Midbrain (tissue), 1 donor: ENCODE results near the gene FAM228B.
"Not testable (repeated sequence)": the region's sequence is repeated elsewhere in the genome, so short reads cannot be mapped to it uniquely, and the experiment has no call there.

ENCODE experiments used
- DNase-seq: peaks from one replicate; lab custom pipeline; 2025; lab: John Stamatoyannopoulos, UW

Gene FAM228B

DNA sequence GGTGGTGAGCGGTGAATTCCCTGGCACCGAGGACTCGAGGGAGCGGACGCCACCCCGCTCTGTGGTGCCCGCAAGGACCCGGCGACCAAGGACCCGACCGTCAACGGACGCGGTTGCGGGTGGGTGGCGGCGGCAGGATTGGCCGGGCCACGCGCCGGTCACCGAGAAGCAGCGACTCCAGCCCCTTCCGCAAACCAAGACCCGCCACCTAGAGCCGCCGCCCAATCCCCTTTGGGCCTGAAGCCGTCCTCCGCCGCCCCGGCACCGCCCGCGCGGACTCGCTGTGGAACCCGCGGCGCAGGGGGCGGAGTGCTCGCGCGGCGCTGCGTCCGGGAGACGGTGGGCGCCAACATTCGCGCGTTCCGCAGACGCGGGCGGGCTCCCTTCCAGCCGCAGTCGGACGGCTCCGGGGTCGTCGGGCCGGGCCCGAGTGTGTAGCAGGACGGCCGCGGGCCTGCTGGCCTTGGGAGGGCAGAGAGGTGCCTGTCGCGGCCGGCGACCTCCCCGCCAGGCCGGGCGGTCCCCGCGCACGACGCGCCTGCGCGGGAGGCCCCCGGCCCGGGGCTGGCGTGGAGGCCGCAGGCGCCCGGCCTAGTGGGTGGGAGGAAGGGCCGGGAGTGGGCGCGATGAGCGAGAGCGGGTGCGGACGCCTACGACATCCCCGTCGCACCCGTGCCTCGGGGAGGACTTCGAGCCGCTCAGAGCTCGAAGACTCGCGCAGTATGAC, at the start of gene FAM228B, which contains the start of gene PFN4:
FAM228B (plus strand) TSS at position 275 of the 727 bp plus-strand sequence. CDS start 893 bp downstream, outside the sequence.
PFN4 (minus strand) TSS at position 140 of the 727 bp plus-strand sequence. CDS start 799 bp downstream, outside the sequence.
- peak; percentile 86 for DNase-seq

DNA sequence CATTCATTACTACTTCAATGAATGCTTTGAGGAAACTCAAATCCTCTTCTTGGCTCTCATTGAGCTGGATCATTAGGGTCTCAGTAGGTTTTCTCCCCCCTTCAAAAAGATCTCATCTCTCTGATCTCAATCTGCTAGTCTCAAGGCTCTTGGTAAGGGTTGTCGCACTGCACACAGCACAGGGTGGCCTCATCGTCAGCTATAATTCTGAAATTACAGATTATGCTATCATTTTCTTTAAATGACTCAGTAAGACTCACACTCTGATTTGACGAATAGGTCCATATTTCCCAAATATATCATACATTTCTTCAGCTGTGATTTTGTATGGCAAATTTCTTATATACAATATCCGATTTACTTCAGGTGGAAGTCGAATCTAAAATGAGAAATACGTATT, 49.5 kb upstream of the FAM228B start:
- DNase-seq, result no peak

DNA sequence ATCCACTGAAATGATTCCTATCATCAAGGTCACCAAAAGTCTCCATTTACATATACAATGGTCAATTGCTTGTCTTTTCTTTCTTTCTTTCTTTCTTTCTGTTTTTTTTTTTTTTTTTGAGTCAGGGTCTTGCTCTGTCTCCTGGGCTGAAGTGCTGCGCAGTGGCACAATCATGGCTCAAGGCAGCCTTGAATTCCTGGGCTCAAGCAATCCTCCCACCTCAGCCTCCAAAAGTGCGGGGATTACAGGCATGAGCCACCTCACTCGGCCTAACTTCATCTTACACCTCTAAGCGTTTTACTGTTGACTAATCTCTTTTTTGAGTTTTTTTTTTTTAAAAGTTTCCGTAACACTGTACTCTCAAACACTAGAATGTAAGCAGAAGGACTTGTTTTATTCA, 48.0 kb upstream of the FAM228B start:
- DNase-seq, result no peak

DNA sequence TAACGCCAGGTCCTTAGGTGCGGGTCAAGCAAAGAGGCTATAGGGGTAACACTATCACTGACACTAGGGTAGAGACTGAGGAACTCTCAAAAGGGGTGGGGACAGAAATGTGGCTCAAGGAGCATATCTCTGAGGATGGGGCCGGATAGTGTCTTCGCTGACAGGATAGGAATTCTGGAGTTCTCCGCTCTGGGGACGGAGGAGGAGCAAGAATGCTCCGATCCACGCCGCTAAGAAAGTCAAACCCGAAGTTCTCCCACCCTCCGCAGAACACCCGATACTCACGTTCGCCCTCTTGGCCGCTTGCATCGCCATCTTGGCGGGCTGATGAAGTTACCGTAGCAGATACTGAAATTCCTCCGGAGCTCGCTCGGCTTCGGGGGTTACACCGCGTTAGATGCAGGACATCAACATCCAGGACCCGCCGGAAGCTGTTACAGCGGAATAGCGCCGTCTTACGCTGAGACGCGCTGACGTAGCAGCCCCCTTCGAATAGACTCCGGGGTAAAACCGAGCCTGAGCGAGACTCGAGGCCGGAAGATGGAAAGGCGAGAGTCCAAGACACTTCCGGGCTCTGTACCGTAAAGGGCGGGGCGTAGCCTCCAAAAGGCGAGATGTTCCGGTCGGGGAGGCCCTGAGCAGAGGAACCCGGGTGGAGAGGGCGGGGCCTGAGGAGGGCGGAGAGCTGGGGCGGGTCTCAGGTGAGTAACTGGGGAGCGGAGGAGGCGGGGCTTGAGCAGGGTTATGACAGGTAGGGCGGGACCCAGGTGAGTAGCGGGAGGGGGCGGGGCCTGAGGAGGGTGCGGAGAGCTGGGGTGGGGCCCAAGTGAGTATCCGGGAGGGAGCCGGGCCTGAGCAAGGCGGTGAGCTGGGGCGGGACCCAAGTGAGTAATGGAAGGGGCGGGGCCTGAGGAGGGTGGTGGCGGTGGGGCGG, 47.1 kb upstream of the FAM228B start, which contains the start of gene SF3B6:
SF3B6 (minus strand) TSS at position 412 of the 934 bp plus-strand sequence; CDS start at position 315, 97 bp downstream.
- peak; percentile 97 for DNase-seq

DNA sequence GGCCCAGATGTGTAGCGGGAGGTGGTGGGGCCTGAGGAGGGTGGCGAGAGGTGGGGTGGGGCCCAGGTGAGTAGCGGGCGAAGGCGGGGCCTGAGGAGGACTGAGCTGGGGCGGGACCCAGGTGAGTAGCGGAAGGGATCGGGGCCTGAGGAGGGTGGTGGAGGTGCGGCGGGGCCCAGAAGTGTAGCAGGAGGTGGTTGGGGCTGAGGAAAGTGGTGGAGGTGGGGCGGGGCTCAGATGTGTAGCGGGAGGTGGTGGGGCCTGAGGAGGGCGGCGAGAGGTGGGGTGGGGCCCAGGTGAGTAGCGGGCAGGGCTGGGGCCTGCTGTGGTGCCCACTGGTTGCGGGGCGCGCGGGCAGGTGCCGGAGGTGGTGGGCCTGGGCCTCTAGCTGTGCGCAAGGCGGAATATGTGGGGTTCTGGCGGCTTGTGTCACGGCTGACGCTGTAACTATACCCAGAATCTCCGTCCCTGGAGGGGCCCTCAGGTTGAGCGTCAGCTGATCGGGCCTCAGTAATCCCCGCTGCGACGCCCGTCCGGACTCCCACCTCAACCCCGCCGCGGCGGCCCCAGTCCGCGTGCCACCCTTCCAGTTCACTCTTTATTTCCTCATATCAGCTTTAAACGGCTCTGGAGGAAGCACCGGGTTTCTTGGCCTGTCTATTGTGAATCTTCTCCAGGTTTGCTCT, 46.3 kb upstream of the FAM228B start:
- DNase-seq, result peak; percentile 39

DNA sequence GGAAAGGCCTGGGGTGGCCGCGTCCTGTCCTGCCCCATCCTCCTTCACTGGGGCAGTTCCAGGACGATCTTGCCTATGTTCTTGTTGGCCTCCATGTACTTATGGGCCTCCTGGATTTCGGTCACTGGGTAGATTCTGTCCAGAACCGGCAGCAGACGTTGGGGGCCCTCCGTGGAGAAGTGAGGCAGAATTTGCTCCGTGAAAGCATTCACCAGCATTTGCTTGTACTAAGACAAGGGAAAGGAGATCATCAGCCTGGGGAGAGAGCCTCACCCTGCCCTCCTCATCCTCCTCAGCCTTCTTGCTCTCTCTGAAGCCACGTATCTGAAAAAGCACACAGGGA, 45.8 kb upstream of the FAM228B start:
- DNase-seq, result no peak

DNA sequence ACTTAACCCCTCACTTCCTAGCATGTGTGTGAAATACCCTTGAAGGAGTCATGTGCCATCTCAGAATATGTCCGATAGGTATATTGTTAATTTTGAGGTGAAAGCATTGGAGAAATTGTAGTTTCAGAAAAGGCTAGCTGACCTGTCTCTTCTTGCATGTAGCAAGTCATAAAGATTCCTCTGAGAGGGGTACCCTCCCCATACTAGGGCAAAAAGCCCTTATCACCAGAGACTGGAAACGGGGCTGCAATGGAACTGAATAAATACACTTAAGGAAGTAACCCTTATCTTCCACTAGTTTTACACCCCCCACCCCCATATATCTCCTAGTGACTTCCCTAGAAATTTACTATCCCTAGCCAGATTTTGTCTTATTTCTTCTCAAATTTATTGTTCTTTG, 45.4 kb upstream of the FAM228B start:
- DNase-seq, result no peak

DNA sequence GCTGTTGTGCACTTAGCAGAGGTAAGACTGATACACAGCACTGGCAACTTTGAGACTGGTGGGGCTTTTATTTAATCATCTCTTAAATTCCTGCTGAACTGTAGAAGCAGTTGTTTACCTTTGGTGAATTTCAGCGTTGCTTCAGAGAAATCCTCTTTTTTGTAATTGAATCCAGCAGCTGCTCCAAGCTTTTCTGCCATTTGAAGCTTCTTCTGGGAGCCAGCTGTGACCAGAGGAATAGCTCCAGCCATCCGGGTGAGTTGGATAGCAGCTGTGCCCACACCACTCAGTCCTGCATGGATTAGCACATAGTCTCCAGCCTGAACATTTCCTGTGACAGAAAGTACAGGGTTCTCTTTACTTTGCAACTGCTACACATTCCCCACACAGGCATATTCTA, 42.6 kb upstream of the FAM228B start:
- DNase-seq, result no peak

DNA sequence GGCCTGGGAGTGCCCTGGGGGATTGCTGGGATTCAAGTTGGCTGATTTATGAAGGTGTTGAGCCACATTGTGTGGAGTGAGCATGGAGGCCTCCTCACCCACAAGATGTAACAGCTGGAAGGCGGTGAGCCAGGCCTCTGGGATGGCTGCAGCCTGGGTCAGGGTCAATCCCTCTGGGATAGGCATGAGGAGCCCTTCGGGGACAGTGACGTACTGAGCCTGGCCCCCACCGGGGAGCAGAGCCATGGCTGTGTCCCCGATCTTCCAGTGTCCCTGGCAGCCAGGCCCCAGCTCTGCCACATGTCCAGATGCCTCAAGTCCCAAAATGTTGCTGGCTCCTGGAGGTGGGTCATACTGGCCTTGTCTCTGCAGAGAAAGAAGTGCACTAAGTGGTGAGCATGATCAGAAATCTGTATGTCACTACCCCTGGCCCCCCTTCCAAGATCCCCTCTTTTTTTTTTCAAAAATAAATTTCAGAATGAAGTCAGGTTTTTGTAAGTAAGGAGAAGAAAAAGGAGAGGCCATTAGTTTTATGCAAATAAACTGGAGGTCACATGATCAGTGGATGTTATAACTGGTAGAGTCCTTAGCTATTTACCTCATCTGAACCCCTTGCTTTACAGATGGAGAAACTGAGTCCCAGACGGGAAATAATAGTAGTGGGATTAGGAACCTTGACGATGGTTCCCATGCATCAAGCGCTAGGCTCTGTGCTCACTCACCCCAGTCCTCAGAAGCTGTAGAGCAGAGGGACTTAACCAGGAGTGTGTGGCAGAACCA, 40.3 kb upstream of the FAM228B start:
- no peak for DNase-seq

DNA sequence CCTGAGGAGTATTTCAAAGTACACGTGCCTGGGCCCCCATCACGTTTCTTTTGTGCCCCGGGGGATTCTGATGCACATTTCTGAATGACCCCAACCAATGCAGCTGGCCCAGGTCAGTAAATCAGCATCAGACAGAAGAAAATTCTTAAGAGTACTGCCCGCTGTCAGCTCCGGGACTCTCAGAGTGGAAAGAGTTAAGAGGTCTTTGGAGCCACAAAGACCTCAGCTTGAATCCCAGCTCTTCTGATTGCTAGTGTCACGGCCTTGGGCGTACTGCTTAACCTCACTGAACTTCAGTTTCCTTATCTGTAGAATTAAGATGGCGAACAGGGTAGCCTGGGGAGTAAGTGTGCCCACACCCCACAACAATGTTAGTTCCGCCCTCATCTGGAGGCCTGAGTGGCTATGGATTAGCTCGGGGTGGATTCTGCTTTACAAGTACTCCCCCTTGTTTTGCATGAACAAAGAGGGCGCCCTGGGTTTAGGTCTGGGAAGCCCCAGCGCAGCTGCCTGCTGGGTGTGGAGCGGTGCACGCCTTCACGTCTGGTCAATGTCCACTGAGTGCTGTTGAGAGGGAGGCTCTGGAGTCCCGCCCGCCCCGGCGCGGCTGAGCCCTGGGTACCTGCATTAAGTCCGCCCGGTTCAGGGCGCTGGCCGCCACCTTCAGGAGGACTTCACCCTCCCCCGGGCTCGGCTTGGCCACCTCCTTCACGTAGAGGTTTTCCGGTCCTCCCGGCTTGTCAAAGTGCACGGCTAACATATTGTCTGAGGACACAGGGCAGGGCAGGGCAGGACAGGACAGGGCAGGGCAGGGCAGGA, 39.5 kb upstream of the FAM228B start:
- no peak for DNase-seq

DNA sequence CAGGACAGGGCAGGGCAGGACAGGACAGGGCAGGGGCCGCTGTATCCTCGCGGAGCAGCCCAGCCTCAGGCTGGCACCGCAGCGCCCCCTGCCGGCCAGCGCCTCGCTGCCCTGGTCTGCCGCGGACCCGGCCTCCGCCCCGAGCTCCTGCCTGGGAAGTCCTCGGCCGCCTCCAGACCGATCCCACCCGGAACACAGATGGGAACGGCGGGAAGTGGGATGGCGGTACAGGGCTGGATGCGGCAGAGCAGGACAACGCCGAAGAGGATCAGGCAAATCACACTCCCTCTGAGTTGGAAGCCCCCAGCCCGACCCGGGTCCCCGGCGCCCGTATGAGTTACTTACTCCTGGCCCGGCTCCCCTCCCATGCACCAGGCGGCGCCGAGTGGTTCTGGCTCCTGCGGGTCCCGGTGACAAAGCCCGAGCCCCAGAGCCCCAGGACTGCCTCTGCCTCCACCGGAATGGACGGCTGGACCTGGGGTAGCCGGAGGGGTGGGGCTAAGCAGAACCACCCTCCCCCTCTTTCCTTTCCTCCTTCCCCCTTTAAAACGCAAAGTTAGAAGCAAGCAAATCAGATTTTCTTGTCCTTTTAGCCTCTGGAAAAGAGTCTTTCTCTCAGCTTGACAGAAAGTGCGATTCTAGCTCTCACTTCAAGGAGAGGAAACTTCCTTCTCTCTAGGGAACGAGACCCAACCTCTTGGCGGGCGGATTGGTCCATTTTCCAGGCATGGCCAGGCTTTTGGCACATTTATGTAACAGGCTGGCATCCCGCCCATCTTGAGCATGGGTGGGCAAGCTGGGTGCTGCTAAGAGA, 38.7 kb upstream of the FAM228B start, which contains the start of gene TP53I3:
TP53I3 (minus strand) TSS at position 449 of the 814 bp plus-strand sequence. CDS start 508 bp downstream, outside the sequence.
- DNase-seq, result peak; percentile 86

DNA sequence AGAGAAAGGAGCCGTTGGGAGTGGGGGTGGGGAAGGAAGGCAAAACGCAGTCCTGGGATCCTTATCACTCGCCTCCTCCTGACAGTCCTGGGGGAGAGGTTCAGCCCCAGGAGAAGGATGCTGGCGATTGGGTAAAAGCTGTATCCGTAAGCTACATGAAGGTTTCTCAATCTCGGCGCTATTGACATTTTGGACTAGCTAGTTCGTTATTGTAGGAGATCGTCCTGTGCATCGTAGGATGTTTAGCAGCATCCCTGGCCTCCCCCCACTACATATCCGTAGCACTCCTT, 38.1 kb upstream of the FAM228B start:
- no peak for DNase-seq

DNA sequence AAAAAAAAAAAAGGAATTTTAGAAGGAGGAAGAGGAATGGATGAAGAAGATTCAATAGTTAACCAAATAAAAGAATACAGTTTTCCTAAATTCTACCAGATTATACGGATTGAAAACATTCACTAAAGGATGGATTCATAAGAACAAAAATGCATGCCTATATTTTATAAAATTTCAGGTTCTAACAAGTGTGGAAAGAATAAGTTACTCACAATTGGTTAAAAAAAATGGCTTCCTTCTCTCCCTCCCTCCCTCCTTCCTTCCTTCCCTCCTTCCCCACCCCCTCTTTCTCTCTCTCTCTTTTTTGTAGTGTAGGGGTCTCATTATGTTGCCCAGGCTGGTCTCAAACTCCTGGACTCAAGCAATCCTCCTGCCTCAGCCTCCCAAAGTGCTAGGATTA, 37.0 kb upstream of the FAM228B start:
- DNase-seq, result no peak

DNA sequence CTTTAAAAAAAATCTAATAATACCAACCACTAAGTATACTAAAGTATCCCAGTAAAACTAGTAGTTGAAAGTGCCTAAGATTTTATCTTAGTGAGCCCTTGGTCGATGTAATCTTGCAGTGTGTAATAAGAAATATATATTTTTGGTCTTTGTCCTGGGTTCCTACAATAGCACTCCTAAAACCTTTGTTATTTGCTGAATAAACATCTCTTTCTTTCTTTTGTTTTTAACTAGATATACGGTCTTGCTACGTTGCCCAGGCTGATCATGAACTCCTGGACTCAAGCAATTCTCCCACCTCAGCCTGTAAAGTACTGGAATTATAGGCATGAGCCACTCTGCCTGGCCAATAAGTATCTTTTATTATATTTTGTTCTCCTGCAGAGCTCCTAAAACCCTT, 36.2 kb upstream of the FAM228B start:
- no peak for DNase-seq

DNA sequence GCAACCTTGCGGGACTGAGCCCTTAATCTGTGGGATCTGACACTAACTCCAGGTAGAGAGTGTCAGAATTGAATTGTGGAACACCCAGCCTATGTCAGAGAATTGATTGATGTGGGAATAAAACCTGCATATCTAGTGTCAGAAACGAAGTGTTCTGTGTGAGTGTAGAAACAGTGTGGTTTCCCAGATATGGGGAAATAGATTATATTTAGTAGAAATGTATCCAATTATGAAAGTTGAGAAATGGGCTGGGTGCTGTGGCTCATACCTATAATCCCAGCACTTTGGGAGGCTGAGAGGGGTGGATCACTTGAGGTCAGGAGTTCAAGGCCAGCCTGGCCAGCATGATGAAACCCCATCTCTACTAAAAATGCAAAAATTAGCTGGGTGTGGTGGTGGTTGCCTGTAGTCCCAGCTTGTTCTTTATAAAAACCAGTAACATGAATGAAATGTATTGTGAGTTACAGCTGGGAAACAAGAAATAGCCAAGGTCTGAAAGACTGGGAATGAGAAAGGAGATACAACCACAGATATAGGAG, 34.4 kb upstream of the FAM228B start:
- no peak for DNase-seq

DNA sequence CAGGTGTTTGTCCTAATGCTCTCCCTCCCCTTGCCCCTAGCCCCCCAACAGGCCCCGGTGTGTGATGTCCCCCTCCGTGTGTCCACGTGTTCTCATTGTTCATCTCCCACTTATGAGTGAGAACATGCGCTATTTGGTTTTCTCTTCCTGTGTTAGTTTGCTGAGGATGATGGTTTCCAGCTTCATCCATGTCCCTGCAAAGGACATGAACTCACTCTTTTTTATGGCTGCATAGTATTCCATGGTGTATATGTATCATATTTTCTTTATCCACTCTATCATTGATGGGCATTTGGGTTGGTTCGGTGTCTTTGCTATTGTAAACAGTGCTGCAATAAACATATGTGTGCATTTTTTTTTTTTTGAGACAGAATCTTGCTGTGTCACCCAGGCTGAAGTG, 30.0 kb upstream of the FAM228B start:
- DNase-seq, result not testable (repeated sequence)

DNA sequence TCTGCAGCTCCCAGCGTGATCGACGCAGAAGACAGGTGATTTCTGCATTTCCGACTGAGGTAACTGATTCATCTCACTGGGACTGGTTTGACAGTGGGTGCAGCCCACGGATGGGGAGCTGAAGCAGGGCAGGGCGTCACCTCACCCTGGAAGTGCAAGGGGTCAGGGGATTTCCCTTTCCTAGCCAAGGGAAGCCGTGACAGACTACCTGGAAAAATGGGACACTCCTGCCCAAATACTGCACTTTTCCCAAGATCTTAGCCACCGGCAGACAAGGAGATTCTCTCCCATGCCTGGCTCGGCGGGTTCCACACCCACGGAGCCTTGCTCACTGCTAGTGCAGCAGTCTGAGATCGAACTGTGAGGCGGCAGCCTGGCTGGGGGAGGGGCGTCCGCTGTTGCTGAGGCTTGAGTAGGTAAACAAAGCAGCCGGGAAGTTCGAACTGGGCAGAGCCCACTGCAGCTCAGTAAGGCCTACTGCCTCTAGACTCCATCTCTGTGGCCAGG, 28.0 kb upstream of the FAM228B start:
- DNase-seq, result not testable (repeated sequence)

DNA sequence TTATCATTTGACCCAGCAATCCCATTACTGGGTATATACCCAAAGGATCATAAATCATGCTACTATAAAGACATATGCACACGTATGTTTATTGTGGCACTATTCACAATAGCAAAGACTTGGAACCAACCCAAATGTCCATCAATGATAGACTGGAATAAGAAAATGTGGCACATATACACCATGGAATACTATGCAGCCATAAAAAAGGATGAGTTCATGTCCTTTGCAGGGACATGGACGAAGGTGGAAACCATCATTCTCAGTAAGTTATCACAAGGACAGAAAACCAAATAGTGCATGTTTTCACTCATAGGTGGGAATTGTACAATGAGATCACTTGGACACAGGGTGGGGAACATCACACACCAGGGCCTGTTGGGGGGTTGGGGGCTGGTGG, 22.5 kb upstream of the FAM228B start:
- not testable (repeated sequence) for DNase-seq

DNA sequence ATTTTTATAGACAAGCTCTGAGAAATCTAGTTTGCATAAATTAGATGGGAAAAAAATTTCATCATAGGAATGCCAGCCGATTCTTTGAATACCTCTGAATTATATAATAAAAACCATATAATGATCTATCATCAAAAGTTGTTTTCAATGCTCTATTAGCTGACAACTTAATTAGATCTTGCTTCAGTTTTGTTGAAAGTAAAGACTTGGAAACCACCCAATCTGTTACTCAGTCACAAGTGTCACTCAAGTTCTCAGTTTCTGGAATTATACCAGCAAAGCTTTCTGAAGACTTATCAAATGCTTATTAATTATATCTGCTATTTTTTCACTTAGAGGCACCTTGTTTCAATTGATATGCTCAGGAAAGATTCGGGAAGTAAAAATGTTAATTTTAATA, 21.3 kb upstream of the FAM228B start:
- no peak for DNase-seq
